ENCODE results near the gene DGUOK. TPM values are rescaled to one million over a fixed set of nuclear protein-coding genes. Genes with fewer than 3 reads are reported as not detected.

Gene DGUOK
- total RNA-seq, 1 experiment from 2014 or later = 78.5 TPM

GRCh38 chr2:73931531-73932500, 5.1 kb downstream of the DGUOK start:
- H3K36me3 ChIP-seq (ENCODE audit: control insufficient read depth, insufficient read depth, low read length) = peaks cover 2% of the 10 kb centered on the region; the same call in 1 of the 2 replicates
- no peak overlapping the region for H3K27ac ChIP-seq (ENCODE audit: low read length)
- TF ChIP-seq CTCF (IDR thresholded peaks at IDR 0.05) = no peak
- TF ChIP-seq SIN3A (IDR thresholded peaks at IDR 0.05; ENCODE audit: borderline replicate concordance, insufficient read depth, low read depth, low read length) = no peak
- TF ChIP-seq POLR2AphosphoS5 (IDR thresholded peaks at IDR 0.05; ENCODE audit: low read depth, low read length) = no peak
- TF ChIP-seq TCF7L2 (IDR thresholded peaks at IDR 0.05; ENCODE audit: low read depth, low read length) = no peak
- TF ChIP-seq REST (IDR thresholded peaks at IDR 0.05; ENCODE audit: insufficient read depth in 1 of 2, low read depth in 2 of 2, low read length in 1 of 2) = no peak
- H3K4me1 ChIP-seq (ENCODE audit: control insufficient read depth, insufficient read depth, low read length) = peaks cover 10% of the 10 kb centered on the region
- ATAC-seq = no peak
- intact Hi-C loops (cut with micrococcal nuclease; ENCODE audit: unreplicated experiment) = no loop called here
- no TSS peak for BruUV-seq (replicated peaks)
- in situ Hi-C loops (cut with HindIII; ENCODE audit: low pct_unique_long_range_greater_than_20kb, low sequenced_read_pairs) = no loop called here
- ChIA-PET CTCF (no interaction called here), POLR2A (no interaction called here)
- DNase-seq (ENCODE audit: low read depth, low spot score) = no peak
- no peaks in the 10 kb centered on the region for H3K9me3 ChIP-seq (ENCODE audit: control insufficient read depth, insufficient read depth, low read depth, low read length)
- H3K27me3 ChIP-seq (ENCODE audit: control insufficient read depth, insufficient read depth, low read length) = no peaks in the 10 kb centered on the region
- H3K4me3 ChIP-seq (ENCODE audit: low read depth in 2 of 2, low read length in 2 of 2) = no peak overlapping the region

GRCh38 chr2:73933194-73933593, 6.5 kb downstream of the DGUOK start:
- Histone ChIP-seq H3K27me3 (ENCODE audit: control insufficient read depth, insufficient read depth, low read length) (no peaks in the 10 kb centered on the region), H3K27ac (ENCODE audit: low read length) (no peak overlapping the region), H3K9me3 (ENCODE audit: control insufficient read depth, insufficient read depth, low read depth, low read length) (no peaks in the 10 kb centered on the region), H3K4me1 (ENCODE audit: control insufficient read depth, insufficient read depth, low read length) (peaks cover 3% of the 10 kb centered on the region; the same call in 1 of the 2 replicates), H3K36me3 (ENCODE audit: control insufficient read depth, insufficient read depth, low read length) (0 out of 2 replicates have a peak, but pooled peaks cover 2% of the 10 kb centered on the region), H3K4me3 (ENCODE audit: low read depth in 2 of 2, low read length in 2 of 2) (no peak overlapping the region)
- POLR2A ChIA-PET = no interaction called here
- intact Hi-C loops (cut with micrococcal nuclease; ENCODE audit: unreplicated experiment) (no loop called here), in situ Hi-C loops (cut with HindIII; ENCODE audit: low pct_unique_long_range_greater_than_20kb, low sequenced_read_pairs) (no loop called here)
- no peak for DNase-seq (ENCODE audit: low read depth, low spot score)
- CTCF ChIA-PET = no interaction called here
- TF ChIP-seq CTCF (IDR thresholded peaks at IDR 0.05) = no peak
- no peak for TF ChIP-seq TCF7L2 (IDR thresholded peaks at IDR 0.05; ENCODE audit: low read depth, low read length)
- TF ChIP-seq SIN3A (IDR thresholded peaks at IDR 0.05; ENCODE audit: borderline replicate concordance, insufficient read depth, low read depth, low read length) = no peak
- TF ChIP-seq REST (IDR thresholded peaks at IDR 0.05; ENCODE audit: insufficient read depth in 1 of 2, low read depth in 2 of 2, low read length in 1 of 2) = no peak
- no peak for ATAC-seq
- BruUV-seq (replicated peaks) = no TSS peak
